ENCODE measurements around the gene RDH5.

RDH5 gene

GRCh38 chr12:55713721-55714120 lies 6.5 kb upstream of the RDH5 start:
- DNase-seq (ENCODE audit: low spot score), result no peak

- DNase-seq (ENCODE audit: low spot score), result no peak
Observed at GRCh38 chr12:55715169-55715764, 4.9 kb upstream of the RDH5 start.

GRCh38 chr12:55715833-55716581 lies 4.2 kb upstream of the RDH5 start, which contains the start of gene BLOC1S1:
Gene BLOC1S1, plus strand, starts transcription at chr12:55716046. Its CDS starts 6 bp downstream, at chr12:55716052.
- peak; percentile 93 for DNase-seq (ENCODE audit: low spot score)

DNA sequence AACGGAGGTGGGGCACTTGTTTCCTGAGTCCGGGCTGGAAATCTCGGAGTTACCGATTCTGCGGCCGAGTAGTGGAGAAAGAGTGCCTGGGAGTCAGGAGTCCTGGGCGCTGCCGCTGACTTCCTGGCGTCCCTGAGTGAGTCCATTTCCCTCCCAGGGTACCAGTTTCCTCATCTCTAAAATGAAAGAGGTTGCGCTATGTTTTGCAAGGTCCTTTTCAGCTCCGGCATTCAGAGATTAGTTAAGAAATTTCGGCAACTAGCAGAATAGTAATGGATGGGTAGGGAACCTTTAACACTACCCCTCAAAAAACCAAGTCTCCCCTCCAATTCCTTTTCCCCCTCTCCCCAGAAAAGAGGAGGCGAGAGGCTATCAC lies 3.6 kb upstream of the RDH5 start:
- no peak for DNase-seq (ENCODE audit: low spot score)

DNA sequence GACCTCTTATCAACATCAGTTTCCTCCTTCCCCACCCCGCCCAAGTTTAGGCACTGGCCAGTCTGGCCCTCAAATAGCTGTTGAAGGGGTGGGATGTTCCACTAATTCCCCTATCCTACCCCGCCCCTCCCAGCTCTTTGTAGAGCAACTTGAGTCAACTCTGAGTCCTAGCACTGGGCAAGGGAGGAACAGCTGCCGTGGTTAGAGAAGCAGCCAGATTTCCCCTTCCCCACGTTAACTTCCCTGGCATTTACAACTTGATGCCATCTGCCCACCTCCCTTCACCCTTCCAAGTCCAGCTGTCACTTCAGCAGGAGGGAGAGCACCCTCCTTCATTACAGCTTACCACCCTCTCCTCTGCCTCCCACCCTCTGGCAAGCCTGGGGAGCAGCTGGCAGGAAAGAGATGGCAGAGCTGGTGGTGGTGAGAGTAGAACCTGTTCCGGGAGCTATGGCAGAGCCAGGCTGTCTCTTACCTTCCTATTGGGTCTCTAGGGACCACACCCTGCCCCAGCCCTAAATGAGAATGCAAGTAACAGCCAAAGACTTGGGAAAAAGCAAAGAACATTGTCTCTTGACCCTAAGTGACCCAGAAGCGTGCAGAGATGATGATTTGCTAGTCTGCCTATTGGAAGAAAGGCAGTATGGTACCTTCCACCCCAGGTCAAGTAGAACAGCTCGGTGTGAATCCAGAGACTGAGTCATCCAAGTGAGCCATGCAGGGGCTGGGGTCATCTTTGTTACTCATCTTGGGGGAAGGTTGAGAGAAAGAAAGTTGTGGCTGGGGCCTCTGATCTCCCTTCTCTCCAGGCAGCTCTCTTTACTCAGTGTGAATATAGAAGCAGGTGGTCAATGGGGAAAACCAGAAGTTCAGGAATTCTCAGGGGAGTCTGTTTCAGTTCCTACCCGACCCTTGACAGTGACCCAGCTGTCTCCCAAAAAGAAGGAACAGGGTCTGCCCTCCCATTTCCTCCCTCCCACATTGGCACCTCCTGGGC lies 2.9 kb upstream of the RDH5 start:
- no peak for DNase-seq (ENCODE audit: low spot score)

DNA sequence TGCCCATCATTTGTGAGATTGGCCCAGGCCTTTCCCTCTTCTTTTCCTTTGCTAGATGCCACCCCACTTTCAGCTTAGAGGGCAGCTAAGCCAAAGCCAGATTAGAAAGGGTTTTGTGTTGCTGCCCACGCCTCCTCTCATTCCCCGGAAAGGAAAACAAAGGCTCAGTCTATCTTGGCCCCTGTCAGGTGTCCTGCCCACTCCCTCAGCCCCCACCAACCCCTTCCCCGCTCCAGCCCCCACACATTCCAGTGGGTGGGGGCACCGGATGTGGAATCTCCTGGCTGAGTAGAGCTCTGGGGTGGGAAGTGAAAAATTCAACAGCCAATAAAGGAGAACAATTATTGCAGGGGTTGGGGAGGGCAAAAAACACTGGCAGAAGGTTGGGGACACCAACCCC lies 2.2 kb upstream of the RDH5 start:
- DNase-seq (ENCODE audit: low spot score), result no peak

DNA sequence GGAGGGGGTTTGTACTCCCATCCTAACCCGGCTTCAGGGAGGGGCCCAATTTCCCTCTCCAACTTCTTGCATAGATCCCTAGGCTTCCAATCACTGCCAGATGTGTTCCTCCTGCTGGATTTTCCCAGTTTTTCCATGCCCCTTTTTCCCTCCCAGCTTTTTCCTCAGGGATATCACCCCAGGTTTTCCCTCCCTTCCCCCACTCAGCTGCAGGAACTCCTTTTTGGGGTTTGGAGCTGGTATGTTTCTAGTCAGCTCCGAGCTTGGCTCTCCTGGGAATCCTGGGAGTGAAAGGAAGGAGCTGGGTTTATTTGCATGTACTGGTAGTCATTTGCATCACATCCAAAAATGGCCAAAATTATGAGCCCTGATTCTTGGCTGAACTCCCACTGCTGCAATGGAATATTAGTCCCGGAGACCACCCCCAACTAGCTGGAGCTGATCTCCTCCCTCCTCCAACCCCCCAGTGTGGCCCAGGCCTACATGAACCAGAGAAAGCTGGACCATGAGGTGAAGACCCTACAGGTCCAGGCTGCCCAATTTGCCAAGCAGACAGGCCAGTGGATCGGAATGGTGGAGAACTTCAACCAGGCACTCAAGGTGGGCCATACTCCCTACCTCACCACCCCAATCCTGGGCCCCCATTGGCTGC lies 1.4 kb upstream of the RDH5 start:
- DNase-seq (ENCODE audit: low spot score), result no peak

DNA sequence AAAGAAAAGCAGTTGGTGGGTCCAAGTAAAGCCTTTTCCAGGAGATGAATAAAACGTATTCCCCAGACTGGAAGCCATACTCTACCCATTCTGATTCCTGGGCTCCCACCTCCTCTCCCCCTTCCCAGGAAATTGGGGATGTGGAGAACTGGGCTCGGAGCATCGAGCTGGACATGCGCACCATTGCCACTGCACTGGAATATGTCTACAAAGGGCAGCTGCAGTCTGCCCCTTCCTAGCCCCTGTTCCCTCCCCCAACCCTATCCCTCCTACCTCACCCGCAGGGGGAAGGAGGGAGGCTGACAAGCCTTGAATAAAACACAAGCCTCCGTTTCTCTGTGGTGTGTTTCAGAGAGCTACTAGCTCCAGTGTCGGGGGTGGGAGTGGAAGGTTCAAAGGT lies 822 bp upstream of the RDH5 start:
- DNase-seq (ENCODE audit: low spot score), result no peak

- no peak for DNase-seq (ENCODE audit: low spot score)
Observed at GRCh38 chr12:55720894-55721444, 776 bp downstream of the RDH5 start.

DNA sequence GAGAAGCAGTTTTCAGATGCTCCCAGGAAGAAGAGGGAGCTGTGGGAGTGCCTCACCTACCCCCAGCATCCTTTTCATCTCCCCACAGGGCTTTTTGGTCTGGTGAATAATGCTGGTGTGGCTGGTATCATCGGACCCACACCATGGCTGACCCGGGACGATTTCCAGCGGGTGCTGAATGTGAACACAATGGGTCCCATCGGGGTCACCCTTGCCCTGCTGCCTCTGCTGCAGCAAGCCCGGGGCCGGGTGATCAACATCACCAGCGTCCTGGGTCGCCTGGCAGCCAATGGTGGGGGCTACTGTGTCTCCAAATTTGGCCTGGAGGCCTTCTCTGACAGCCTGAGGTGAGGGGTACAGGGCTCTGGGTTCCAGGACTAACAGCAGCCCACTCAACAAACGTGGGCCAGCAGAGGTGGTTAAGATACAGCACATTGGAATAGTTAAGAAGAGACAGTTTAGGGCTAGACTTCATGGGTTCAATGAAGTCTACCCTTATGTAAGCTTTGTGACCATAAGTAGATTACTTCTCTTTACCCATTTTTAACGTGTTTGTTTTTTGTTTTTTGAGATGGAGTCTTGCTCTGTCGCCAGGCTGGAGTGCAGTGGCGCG lies 1.5 kb downstream of the RDH5 start:
- no peak for DNase-seq (ENCODE audit: low spot score)

DNA sequence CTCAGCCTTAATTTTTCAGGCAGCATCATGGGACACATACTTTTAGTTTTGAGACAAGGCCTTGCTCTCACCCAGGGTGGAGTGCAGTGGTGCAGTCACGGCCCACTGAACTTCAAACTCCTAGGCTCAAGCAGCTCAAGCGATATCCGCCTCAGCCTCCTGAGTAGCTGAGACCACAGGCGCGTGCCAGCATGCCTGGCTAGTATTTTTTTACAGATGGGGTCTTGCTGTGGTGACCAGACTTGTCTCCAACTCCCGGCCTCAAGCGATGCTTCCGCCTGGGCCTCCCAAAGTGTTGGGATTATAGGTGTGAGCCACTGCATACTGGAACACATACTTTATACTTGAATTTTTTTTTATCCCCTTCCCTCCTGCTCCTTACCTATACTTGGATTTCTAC lies 2.8 kb downstream of the RDH5 start:
- DNase-seq (ENCODE audit: low spot score), result no peak

GRCh38 chr12:55723516-55724225 lies 3.5 kb downstream of the RDH5 start:
- no peak for DNase-seq (ENCODE audit: low spot score)

GRCh38 chr12:55724226-55724939 lies 4.2 kb downstream of the RDH5 start:
- DNase-seq (ENCODE audit: low spot score), result no peak

- DNase-seq (ENCODE audit: low spot score), result no peak
Observed at GRCh38 chr12:55724940-55725309, 4.7 kb downstream of the RDH5 start.

- no peak for DNase-seq (ENCODE audit: low spot score)
Observed at GRCh38 chr12:55725556-55725955, 5.4 kb downstream of the RDH5 start.

- no peak for DNase-seq (ENCODE audit: low spot score)
Observed at GRCh38 chr12:55726971-55727370, 6.8 kb downstream of the RDH5 start.

GRCh38 chr12:55727643-55728185 lies 7.5 kb downstream of the RDH5 start:
- DNase-seq (ENCODE audit: low spot score), result no peak

GRCh38 chr12:55728186-55728938 lies 8.2 kb downstream of the RDH5 start:
- DNase-seq (ENCODE audit: low spot score), result peak; percentile 75

Data from putamen (tissue), 1 donor.